HCT116 (cell line): ENCODE data around the gene RRP12.

Source experiments
- CTCF ChIP-seq, 3 experiments: fragments of 200-600 bp in 1 of 3; sonication (generic) in 1 of 3; IDR thresholded peaks in 2 of 3; conservative IDR thresholded peaks in 1 of 3; 2 replicates each; pipeline ENCODE4 v1.5.1; 2012 to 2017; ENCODE audit warnings: low read depth in 2 of 3, low read length in 2 of 3, antibody characterized with exemption in 1 of 3, borderline replicate concordance in 1 of 3, control low read depth in 1 of 3, mild to moderate bottlenecking in 1 of 3, mixed read lengths in 1 of 3, mixed run types in 1 of 3, moderate library complexity in 1 of 3; ENCODE audit not compliant: insufficient read depth in 1 of 3
- EZH2 ChIP-seq: fragments of 200-600 bp; sonication (generic); IDR thresholded peaks from 2 replicates; pipeline ENCODE4 v1.6.1; 2017; ENCODE audit warnings: antibody characterized with exemption, mixed run types
- EZH2phosphoT487 ChIP-seq: fragments of 200-600 bp; IDR thresholded peaks from 2 replicates; pipeline ENCODE4 v1.6.1; 2018; ENCODE audit warnings: antibody characterized with exemption, borderline replicate concordance
- POLR2A ChIP-seq: IDR thresholded peaks from 2 replicates; pipeline ENCODE4 v1.7.0; 2011; ENCODE audit warnings: borderline replicate concordance; ENCODE audit not compliant: insufficient read depth, insufficient read length; ENCODE audit errors: extremely low read depth
- RAD21 ChIP-seq: IDR thresholded peaks from 2 replicates; pipeline ENCODE4 v1.6.1; 2012; ENCODE audit warnings: low read depth, mild to moderate bottlenecking
- SP1 ChIP-seq: IDR thresholded peaks from 2 replicates; pipeline ENCODE4 v1.6.1; 2012; ENCODE audit warnings: low read depth
- TCF7L2 ChIP-seq: IDR thresholded peaks from 2 replicates; pipeline ENCODE4 v1.7.0; 2011; ENCODE audit warnings: borderline replicate concordance, inconsistent platforms; ENCODE audit not compliant: insufficient read depth, insufficient read length; ENCODE audit errors: extremely low read depth
- ZBTB33 ChIP-seq: IDR thresholded peaks from 2 replicates; pipeline ENCODE4 v1.6.1; 2011; ENCODE audit warnings: mild to moderate bottlenecking, low read length, moderate library complexity; ENCODE audit not compliant: insufficient replicate concordance; ENCODE audit errors: extremely low read depth

GRCh38 chr10:97404044-97404443 is 2.9 kb upstream of the RRP12 start:
- TF ChIP-seq SP1 (no peak), POLR2A (no peak), EZH2 (no peak), EZH2phosphoT487 (no peak), CTCF (IDR thresholded peaks at IDR 0.05 in 2 of 3, conservative IDR thresholded peaks at IDR 0.05 in 1 of 3; ENCODE audit: borderline replicate concordance in 1 of 3, insufficient read depth in 1 of 3, low read depth in 2 of 3, low read length in 2 of 3) (no peak), ZBTB33 (no peak), RAD21 (no peak), TCF7L2 (no peak)
